ENCODE results near the gene CDY2A. TPM values are rescaled to one million over a fixed set of nuclear protein-coding genes. Genes with fewer than 3 reads are reported as not detected.
"Not testable (repeated sequence)": the region's sequence is repeated elsewhere in the genome, so short reads cannot be mapped to it uniquely, and the experiment has no call there.

Gene CDY2A
- total and polyA plus RNA-seq, 2 of the 4 experiments (the other 2 are of a cell fraction) = not detected

DNA sequence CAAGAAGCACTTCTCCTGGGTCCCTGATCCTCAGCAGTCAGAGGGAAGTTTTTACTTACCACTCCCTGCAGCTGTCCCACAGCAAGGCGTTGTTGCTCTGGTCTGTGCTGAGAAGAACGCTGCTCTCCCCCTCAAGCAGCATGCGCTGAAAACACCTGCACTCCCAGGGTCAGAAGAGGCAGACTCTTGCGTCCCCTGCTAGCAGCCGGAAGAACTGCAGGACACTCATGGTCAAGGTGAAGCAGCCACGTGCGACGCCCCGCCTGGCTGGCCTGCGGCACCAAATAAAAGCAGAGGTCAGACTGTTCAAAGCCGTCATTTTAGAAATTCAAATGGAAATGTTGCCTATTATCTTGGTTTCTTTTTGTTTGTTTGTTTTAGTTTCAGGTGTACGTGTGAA, 47.9 kb downstream of the CDY2A start:
- H4K20me1 ChIP-seq (ENCODE audit: insufficient read depth, low read length); H2BK5ac ChIP-seq (ENCODE audit: low read depth, low read length, poor library complexity, severe bottlenecking); H4K91ac ChIP-seq (ENCODE audit: insufficient read depth, low read depth, low read length); H3K4me3 ChIP-seq (ENCODE audit: insufficient read depth, low read depth, low read length); DNase-seq; H3K56ac ChIP-seq (ENCODE audit: extremely low read depth, insufficient read depth, low read length); H3K27ac ChIP-seq (ENCODE audit: insufficient read depth, low read length); H3K9me3 ChIP-seq (ENCODE audit: control insufficient read depth, insufficient read depth, low read length); H3K27me3 ChIP-seq (ENCODE audit: control insufficient read depth, insufficient read depth, low read length); H3K36me3 ChIP-seq (ENCODE audit: control insufficient read depth, insufficient read depth, low read length); H3K4me2 ChIP-seq (ENCODE audit: low read depth, low read length); H3K4ac ChIP-seq (ENCODE audit: low read depth, low read length); H2BK120ac ChIP-seq (ENCODE audit: low read depth, low read length); H3K9me1 ChIP-seq (ENCODE audit: insufficient read depth, low read length); H2AK9ac ChIP-seq (replicated peaks; ENCODE audit: low read depth, low read length, poor library complexity); H2BK20ac ChIP-seq (ENCODE audit: low read depth, low read length); H3K18ac ChIP-seq (ENCODE audit: low read depth, low read length); intact Hi-C loops (cut with micrococcal nuclease); H4K8ac ChIP-seq (ENCODE audit: low read depth in 2 of 2, low read length in 2 of 2); BruUV-seq (replicated peaks); POLR2A ChIA-PET (ENCODE audit: unreplicated experiment); H3K23ac ChIP-seq (ENCODE audit: low read depth, low read length); H3K9ac ChIP-seq (ENCODE audit: low read depth, low read length); H4K5ac ChIP-seq (ENCODE audit: low read depth, low read length); H3K14ac ChIP-seq (replicated peaks; ENCODE audit: low read depth, low read length); H2AK5ac ChIP-seq (ENCODE audit: low read depth, low read length); in situ Hi-C loops (cut with MboI; ENCODE audit: low sequenced_read_pairs); H3K4me1 ChIP-seq (ENCODE audit: control insufficient read depth, insufficient read depth, low read length); CTCF ChIA-PET; H2AFZ ChIP-seq (replicated peaks; ENCODE audit: low read length, poor library complexity); dilution Hi-C loops (cut with HindIII; ENCODE audit: low sequenced_read_pairs, unreplicated experiment); H3K79me1 ChIP-seq (ENCODE audit: low read depth in 1 of 2, low read length in 2 of 2); ATAC-seq (ENCODE audit: low read depth); H2BK15ac ChIP-seq (ENCODE audit: low read depth, low read length): not testable (repeated sequence)
- no CpG with 5 or more reads among the region's 12 CpGs for WGBS, 2 experiments (ENCODE audit: extremely low coverage in 2 of 2, insufficient read length in 1 of 2)

Other genes with a start within 250 kb of the CDY2A start
- gene CDY2B, start 145.6 kb upstream of the CDY2A start, total RNA-seq (2012; rRNA removed) = not detected in 2 replicates
- not detected in 2 replicates for gene CDY2B, start 145.6 kb upstream of the CDY2A start, polyA plus RNA-seq (2012; rRNA removed)

All from IMR-90 (cell line).